HG03571 (cell line): ENCODE measurements around the gene AGO3.

Experiments
- ATAC-seq: cut with Tn5 transposase; IDR thresholded peaks from one replicate; pipeline ENCODE4 v1.9.1; 2021; ENCODE audit not compliant: unreplicated experiment

AGO3 gene

GRCh38 chr1:36080801-36081200 lies 149.9 kb downstream of the AGO3 start:
- no peak for ATAC-seq

GRCh38 chr1:36081926-36082485 lies 151.1 kb downstream of the AGO3 start:
- ATAC-seq, result no peak

- ATAC-seq, result no peak
Measured at GRCh38 chr1:36083219-36083618, 152.3 kb downstream of the AGO3 start.

- ATAC-seq, result no peak
Measured at GRCh38 chr1:36083635-36084496, 153.0 kb downstream of the AGO3 start, which contains the start of gene TEKT2. TSS of gene TEKT2 (plus strand) at chr1:36084094. CDS start at chr1:36084922, 828 bp downstream.

- no peak for ATAC-seq
Measured at GRCh38 chr1:36084497-36085115, 153.7 kb downstream of the AGO3 start.

- no peak for ATAC-seq
Measured at GRCh38 chr1:36085126-36085525, 154.2 kb downstream of the AGO3 start.

- no peak for ATAC-seq
Measured at GRCh38 chr1:36085686-36086526, 155.0 kb downstream of the AGO3 start.

GRCh38 chr1:36086529-36087232 lies 155.8 kb downstream of the AGO3 start:
- ATAC-seq, result no peak

GRCh38 chr1:36087233-36088123 lies 156.6 kb downstream of the AGO3 start:
- ATAC-seq, result no peak

- ATAC-seq, result no peak
Measured at GRCh38 chr1:36088265-36088576, 157.3 kb downstream of the AGO3 start.

- peak; percentile 79 for ATAC-seq
Measured at GRCh38 chr1:36088577-36089392, 157.9 kb downstream of the AGO3 start, which contains the start of gene ADPRS. TSS of gene ADPRS (plus strand) at chr1:36088892. CDS start at chr1:36088905, 13 bp downstream.

GRCh38 chr1:36089393-36090121 lies 158.7 kb downstream of the AGO3 start:
- ATAC-seq, result no peak

- ATAC-seq, result no peak
Measured at GRCh38 chr1:36091141-36091540, 160.2 kb downstream of the AGO3 start.

- no peak for ATAC-seq
Measured at GRCh38 chr1:36091698-36092097, 160.8 kb downstream of the AGO3 start.

GRCh38 chr1:36092166-36092797 lies 161.4 kb downstream of the AGO3 start:
- no peak for ATAC-seq

GRCh38 chr1:36092798-36093185 lies 161.9 kb downstream of the AGO3 start:
- no peak for ATAC-seq

GRCh38 chr1:36093226-36093625 lies 162.3 kb downstream of the AGO3 start:
- ATAC-seq, result no peak

GRCh38 chr1:36093929-36094328 lies 163.0 kb downstream of the AGO3 start:
- ATAC-seq, result no peak
